ENCODE results near the gene CDC6.
"Not testable (repeated sequence)": the region's sequence is repeated elsewhere in the genome, so short reads cannot be mapped to it uniquely, and the experiment has no call there.

Gene CDC6

DNA sequence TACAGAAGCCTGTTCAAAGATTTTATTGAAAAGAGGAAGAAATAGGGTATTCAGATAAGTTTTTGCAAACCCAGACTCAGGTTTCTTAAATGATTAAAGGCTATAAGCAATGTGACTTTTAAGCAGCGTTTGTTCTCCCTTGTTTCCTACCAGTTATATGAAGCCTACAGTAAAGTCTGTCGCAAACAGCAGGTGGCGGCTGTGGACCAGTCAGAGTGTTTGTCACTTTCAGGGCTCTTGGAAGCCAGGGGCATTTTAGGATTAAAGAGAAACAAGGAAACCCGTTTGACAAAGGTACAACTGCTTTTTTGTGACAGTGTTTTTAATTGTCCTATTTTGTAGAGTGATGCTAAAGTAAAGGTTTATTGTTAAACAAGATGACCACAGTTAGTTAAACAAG lies 13.6 kb downstream of the CDC6 start:
- H3K4me3 ChIP-seq (ENCODE audit: low read length): no peak overlapping the region
- no peak for TF ChIP-seq ZNF274 (IDR thresholded peaks at IDR 0.05; ENCODE audit: low read depth, low read length)

DNA sequence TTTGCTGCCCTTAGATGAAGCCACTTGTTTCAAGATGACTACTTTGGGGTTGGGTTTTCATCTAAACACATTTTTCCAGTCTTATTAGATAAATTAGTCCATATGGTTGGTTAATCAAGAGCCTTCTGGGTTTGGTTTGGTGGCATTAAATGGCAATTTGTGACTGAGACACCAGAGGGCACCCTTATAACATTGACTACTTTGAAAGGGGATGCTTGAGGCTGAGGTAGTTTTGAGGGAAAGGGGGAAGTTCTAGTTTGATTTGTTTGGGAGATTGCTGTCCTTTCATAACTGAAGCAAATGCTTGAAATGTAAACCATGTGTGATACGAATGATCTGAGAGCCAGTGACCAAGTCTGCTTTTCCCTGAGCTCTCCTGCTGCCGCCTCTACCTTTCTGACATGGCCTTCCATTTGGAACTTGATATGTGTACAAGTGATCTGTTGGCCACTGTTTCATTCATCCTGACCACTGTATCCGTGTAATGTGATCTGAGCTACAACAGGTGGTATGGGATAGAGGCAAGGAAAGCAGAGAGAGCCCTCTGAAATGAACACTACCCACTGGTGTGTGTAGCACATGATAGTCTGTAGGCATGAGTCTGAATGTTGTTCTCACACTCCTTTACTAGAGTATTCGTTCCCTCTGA lies 15.5 kb downstream of the CDC6 start:
- TF ChIP-seq ZNF274 (IDR thresholded peaks at IDR 0.05; ENCODE audit: low read depth, low read length): no peak
- no peak overlapping the region for H3K4me3 ChIP-seq (ENCODE audit: low read length)

DNA sequence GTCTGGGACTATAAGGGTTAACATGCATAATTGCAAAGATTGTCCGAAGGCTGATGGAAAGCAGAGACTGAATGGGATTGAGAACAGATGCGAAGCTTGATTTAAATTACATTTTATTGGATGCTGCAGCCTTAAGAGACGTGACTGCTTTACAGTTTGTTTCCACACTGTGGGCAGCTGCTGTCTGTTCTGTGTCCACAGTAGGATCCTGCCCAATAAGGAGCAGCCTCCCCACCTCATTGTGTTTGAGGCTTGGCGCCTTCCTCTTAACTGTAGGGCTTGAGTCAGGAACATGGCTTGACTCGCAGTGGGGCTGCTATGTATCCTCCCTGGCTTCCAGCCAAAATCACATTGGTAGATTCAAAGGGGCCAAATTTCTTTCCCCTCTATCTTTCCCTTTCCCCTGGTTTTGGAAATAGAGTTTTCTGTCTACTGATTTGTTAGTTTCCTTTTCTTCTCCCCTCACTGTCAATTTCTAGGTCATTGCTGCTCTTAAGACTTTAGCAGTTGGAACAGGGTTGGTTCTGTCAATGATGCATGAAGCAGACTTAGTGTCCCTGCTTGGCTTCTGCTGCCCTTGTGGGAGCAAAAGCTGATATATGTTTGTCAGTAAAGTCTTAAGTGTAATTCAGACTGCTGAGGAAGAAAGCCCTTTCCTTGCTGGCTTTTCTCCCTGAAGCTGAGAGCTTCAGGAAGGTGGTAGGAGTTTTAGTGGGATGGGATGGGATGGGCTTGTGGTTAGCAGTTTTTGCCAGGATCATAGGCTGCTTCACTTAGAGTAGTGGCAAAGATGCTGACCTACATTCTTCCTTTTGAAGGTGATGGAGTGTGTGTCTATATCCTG lies 16.3 kb downstream of the CDC6 start:
- no peak overlapping the region for H3K4me3 ChIP-seq (ENCODE audit: low read length)
- TF ChIP-seq ZNF274 (IDR thresholded peaks at IDR 0.05; ENCODE audit: low read depth, low read length): no peak

DNA sequence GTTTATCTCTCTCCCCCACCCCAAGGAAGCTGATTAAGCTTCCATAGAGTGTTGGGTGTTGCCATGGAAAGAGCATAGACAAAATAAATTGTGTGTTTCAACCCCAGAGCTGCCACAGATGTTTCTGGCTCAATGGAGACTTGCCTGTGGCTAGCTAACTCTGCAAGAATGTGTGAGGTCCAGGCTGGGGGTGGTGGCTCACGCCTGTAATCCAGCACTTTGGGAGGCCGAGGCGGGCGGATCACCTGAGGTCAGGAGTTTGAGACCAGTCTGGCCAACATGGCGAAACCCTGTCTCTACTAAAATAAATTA lies 16.8 kb downstream of the CDC6 start:
- not testable (repeated sequence) for H3K4me3 ChIP-seq (ENCODE audit: low read length)

DNA sequence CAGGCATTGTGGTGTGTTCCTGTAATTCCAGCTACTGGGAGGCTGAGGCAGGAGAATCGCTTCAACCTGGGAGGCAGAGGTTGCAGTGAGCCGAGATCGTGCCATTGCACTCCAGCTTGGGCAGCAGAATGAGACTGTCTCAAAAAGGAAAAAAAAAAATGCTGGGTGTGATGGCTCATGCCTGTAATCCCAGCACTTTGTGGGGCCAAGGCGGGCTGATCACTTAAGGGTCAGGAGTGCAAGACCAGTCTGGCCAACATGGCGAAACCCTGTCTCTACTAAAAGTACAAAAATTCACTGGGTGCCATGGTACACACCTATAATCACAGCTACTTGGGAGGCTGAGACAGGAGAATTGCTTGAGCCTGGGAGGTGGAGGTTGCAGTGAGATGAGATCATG lies 17.2 kb downstream of the CDC6 start:
- H3K4me3 ChIP-seq (ENCODE audit: low read length): not testable (repeated sequence)

DNA sequence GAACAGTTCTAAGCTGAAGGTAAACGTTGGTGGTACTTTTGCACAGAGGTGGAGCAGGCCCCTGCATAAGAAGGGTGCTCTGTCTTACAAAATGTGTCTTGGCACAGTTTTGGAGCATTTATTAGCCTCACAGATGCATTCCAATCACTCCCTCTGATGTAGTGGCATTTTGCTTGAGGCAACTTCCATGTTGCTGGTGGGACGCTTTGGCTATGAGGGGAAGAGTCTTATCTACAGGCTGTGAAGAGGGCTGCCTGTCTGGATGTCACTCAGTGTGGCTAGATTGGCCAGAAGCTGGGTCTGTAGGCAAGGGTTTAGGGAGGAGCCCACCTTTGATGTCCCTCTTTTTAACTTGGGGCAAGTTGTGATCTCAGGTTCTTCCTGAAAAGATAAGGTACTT lies 18.7 kb downstream of the CDC6 start:
- no peak overlapping the region for H3K4me3 ChIP-seq (ENCODE audit: low read length)
- TF ChIP-seq ZNF274 (IDR thresholded peaks at IDR 0.05; ENCODE audit: low read depth, low read length): no peak

DNA sequence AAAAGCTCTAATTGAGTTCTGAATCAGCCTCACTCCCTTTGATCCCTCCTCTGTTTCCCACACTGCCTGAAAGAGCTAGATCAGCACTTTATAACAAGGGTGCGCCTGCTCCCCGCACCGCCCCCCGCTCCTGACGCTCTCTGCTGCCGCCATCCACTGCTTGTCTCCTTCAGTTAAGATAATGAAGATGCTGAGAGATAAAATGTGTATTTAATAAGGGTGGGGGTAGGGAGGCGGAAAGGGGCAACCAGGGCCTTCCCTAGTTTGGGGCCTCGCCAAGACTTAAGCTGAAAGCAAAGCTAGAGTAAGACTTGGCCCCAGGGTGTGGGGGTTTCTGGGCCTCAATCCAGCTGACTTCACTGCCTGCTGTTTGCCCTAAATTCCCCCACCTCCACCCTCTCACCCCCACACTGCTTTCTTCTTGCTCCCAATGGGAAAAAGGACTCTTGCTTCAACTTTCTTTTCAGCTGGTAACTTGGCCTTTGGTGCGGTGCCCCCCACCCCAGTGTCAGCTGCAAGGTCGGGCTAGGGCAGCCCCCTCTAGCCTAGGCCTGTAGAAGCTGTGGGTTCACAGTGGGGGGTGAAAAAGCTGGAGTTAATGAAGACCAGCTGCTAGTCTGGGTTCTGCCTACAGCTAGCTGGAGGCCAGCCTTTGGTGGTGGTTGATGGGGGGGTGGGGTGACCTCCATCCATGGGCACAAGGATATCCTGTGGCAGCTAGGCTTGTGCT lies 19.5 kb downstream of the CDC6 start:
- H3K4me3 ChIP-seq (ENCODE audit: low read length): no peak overlapping the region
- no peak for TF ChIP-seq ZNF274 (IDR thresholded peaks at IDR 0.05; ENCODE audit: low read depth, low read length)

DNA sequence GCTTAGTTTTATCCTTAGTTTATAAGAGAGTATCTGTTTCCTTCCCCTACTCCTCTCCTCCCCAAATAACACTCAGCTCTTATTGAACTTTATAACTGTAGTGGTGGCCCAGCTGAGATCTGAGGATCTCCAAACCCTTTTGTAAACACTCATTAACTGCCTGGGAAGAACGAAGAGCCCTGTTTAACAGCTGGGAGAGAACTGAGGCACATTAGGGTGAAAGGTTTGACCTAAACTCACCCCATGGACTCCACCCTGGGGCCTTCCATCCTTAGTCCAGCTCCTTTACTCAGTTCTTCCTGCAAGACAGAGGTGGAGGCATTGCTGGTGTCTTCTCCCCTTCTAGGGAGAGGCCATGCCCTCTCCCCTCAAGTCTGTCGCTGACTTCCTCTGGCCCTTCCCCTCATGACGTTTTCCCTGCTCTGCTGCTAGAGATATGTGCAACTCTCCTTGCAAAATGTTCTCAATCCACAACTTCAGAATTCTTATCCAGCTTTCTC lies 20.1 kb downstream of the CDC6 start:
- no peak for TF ChIP-seq ZNF274 (IDR thresholded peaks at IDR 0.05; ENCODE audit: low read depth, low read length)
- H3K4me3 ChIP-seq (ENCODE audit: low read length): no peak overlapping the region

DNA sequence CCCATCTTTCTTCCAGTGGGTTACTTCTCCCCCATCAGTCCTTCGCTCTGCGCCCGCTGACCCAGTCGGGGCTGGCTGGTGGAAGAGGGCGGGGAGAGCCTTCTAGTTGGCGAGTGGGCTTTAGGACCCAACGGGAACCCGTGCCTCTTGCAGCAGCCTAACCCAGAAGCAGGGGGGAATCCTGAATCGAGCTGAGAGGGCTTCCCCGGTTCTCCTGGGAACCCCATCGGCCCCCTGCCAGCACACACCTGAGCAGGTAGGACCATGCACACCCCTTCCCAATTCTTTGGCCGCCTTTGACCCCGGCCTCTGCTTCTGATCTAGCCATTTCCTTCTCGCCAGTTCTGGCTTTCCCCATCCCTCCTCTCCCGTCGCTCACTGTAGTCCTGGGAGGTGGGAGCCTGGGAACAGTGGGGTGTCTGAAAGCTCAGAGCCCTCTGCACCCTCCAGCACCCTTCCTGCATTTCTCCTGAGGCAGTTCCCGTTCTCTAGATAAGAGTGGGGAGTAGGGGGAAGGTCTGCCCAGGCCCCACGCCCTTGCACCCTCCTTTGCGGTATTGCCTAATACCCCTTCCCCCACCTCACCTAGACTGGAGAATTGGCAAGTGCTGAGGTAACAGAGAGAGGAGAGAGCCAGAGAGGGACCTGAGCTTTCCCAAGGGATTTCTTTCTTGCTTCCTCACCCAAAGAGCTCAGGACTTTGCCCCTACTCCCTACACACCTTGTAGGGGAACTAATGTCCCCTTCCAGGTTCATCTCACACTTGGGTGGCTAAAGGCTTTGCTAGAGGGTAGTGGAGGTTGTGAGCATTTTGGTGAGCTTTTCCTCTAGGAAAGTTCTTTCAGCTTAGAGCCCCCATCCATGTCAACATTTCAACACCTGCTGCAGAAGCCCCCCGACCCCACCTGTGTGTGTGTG lies 21.6 kb downstream of the CDC6 start, which contains the start of gene RARA:
TSS of gene RARA (plus strand) at position 150 of the 918 bp plus-strand sequence. CDS start 22,039 bp downstream, outside the sequence.
- H3K4me3 ChIP-seq (ENCODE audit: low read length): peak within 1 kb of the TSS; percentile 2; the same call in 1 of the 2 replicates
- TF ChIP-seq ZNF274 (IDR thresholded peaks at IDR 0.05; ENCODE audit: low read depth, low read length): no peak

DNA sequence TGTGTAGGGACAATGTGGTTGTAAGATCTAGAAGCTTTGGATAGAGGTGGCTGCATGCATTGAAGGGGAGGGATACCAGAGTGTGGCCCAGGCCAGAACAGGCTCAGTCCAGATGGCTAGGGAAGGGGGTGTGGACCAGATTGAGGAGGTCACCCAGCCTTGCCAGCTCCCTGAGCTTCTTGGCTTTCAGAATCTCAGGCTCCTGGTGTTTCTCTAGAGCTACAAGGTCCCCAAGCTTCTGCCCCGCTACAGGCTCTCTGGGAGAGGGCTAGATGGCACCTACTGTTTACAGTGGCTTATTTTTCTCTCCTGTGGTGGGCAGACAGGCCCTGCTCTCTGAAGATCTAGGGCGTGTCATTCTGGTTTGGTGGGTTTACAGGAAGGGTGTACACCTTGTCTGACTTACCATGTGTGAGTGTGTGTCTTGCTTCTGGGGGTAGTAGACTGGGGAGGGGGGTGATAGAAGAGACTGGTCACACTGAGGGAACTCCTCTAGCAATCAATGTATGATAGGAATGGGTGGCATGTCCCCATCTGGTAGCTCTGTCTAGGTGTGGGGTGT lies 22.4 kb downstream of the CDC6 start:
- TF ChIP-seq ZNF274 (IDR thresholded peaks at IDR 0.05; ENCODE audit: low read depth, low read length): no peak
- H3K4me3 ChIP-seq (ENCODE audit: low read length): no peak overlapping the region

DNA sequence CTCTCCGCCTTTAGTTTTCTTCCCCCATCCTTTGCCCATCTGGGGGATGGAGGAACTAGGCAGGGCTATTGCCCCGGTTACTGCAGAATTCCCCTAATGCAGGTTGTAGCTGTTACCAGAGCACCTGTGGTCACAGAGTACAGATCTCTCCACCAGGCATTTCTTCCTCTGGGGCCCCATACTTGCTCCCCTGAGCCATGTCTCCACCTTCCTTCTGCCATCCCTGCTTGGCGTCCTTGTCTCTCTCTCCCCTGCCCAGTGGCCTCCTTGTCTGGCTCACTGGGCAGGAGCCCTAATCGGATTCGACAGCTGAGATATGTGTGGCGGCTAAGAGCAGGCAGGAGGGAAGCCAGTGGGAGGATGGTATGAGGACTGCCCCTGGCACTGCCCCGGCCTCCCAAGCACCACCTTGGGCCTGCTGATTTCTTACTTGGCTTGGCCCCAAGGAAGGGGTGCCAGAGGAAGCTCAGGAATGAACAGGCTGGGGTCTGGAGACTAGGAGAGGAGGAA lies 23.3 kb downstream of the CDC6 start:
- no peak for TF ChIP-seq ZNF274 (IDR thresholded peaks at IDR 0.05; ENCODE audit: low read depth, low read length)
- H3K4me3 ChIP-seq (ENCODE audit: low read length): no peak overlapping the region

DNA sequence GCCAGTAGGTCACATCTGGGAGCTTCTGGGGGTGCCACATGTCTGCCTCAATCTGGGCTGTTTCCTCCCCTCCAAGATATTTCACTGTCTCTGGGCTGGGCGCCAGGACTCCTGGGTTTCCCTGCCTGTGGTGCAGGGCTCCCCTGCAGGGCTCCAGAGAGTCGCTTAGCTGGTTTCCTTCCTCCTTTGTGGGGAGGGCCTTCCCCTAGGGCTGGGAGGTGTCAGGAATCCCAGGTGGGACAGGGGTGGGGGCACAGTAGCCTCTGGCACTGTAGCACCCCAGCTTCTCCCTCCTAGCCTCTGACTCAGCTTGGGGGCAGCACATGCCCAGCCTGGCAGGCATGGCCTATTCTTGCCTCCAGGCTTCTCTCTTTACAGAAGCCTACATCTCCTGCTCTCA lies 23.9 kb downstream of the CDC6 start:
- TF ChIP-seq ZNF274 (IDR thresholded peaks at IDR 0.05; ENCODE audit: low read depth, low read length): no peak
- no peak overlapping the region for H3K4me3 ChIP-seq (ENCODE audit: low read length)

DNA sequence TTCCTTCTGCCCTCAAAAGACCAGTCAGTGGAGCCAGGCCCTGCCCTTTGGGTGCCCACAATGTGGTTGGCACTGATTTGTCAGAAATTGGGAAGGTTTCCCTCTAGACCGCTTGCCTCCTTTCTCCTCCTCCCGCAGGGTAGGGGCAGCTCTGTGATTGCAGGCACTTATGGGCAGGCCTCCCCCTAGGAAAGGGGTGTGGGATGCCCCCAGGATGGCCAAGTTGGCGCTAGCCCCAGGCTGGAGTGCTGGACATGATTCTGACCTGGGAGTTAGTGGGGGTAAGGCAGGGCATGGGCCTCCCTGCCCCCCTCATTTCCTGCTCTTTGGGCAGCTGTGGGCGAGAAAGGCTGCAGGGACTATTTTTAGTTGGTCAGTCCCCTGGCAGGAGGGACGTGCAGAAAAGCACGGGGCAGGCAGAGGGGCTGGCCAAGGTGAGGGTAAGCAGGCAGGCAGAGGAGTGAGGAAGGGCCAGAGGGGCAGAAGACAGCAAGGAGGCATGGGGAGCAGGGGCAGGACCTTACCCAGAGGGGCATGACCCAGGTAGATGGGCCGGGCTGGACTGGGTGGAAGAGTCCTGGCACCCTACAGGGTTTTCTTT lies 24.6 kb downstream of the CDC6 start:
- no peak for TF ChIP-seq ZNF274 (IDR thresholded peaks at IDR 0.05; ENCODE audit: low read depth, low read length)
- no peak overlapping the region for H3K4me3 ChIP-seq (ENCODE audit: low read length)

All from GM08714 (cell line).